Panc1 (cell line): ENCODE data around the gene PLXNA2. TPM values are rescaled to one million over a fixed set of nuclear protein-coding genes. Genes with fewer than 3 reads are reported as not detected.

Source experiments
- ATAC-seq: fragments of 200-7000 bp; cut with Tn5 transposase; 2 replicates; pipeline ENCODE4 v1.9.1; 2020; ENCODE audit warnings: mild to moderate bottlenecking, moderate library complexity
- BruUV-seq: library from RNA; stranded (reverse); fragments of 400-500 nt; replicated peaks from 2 replicates; lab custom pipeline; 2021; lab: Mats Ljungman, UMichigan
- CTCF ChIA-PET: fragments of 300-600 bp; sonication (Branson Sonifier 250); formaldehyde crosslinking; loops from one replicate; lab custom pipeline; 2022; ENCODE audit warnings: antibody characterized with exemption; lab: Charles Lee
- POLR2A ChIA-PET: fragments of 300-600 bp; sonication (Branson Sonifier 250); formaldehyde crosslinking; loops from one replicate; lab custom pipeline; 2022; ENCODE audit warnings: antibody characterized with exemption; lab: Charles Lee
- DNase-seq: peaks from one replicate; pipeline ENCODE4 v3.0.0-alpha.2; 2010; ENCODE audit warnings: low read depth, low spot score
- H3K27ac ChIP-seq: 2 replicates; pipeline ENCODE4 v1.5.1; 2011; ENCODE audit warnings: mild to moderate bottlenecking, low read length, inconsistent platforms
- H3K27me3 ChIP-seq: fragments of 200-500 bp; sonication (Bioruptor generic); 2 replicates; pipeline ENCODE4 v1.6.0; 2014; ENCODE audit warnings: low read length, inconsistent platforms; ENCODE audit not compliant: control insufficient read depth, insufficient read depth
- H3K36me3 ChIP-seq: fragments of 200-500 bp; sonication (Bioruptor generic); 2 replicates; pipeline ENCODE4 v1.5.1; 2014; ENCODE audit warnings: inconsistent platforms, mild to moderate bottlenecking, low read length, moderate library complexity; ENCODE audit not compliant: control insufficient read depth, insufficient read depth
- H3K4me1 ChIP-seq: 2 replicates; pipeline ENCODE4 v1.5.1; 2011; ENCODE audit warnings: inconsistent platforms, mild to moderate bottlenecking, low read length, moderate library complexity; ENCODE audit not compliant: control insufficient read depth, insufficient read depth
- H3K4me3 ChIP-seq, 2 experiments: 2 replicates each; pipeline ENCODE4 v1.5.1; 2011 to 2012; ENCODE audit warnings: low read depth in 2 of 2, low read length in 2 of 2, mild to moderate bottlenecking in 2 of 2, inconsistent platforms in 1 of 2, moderate library complexity in 1 of 2
- H3K9me3 ChIP-seq: fragments of 200-500 bp; sonication (Bioruptor generic); 2 replicates; pipeline ENCODE4 v1.5.1; 2014; ENCODE audit warnings: low read depth, mild to moderate bottlenecking, inconsistent platforms, low read length, moderate library complexity; ENCODE audit not compliant: control insufficient read depth, insufficient read depth
- CTCF ChIP-seq: fragments of 450-650 bp; IDR thresholded peaks from 2 replicates; pipeline ENCODE4 v1.5.1; 2017; ENCODE audit warnings: mild to moderate bottlenecking
- POLR2AphosphoS5 ChIP-seq: IDR thresholded peaks from 2 replicates; pipeline ENCODE4 v1.6.1; 2012; ENCODE audit warnings: mild to moderate bottlenecking, low read depth, low read length, moderate library complexity
- SIN3A ChIP-seq: IDR thresholded peaks from 2 replicates; pipeline ENCODE4 v1.6.1; 2012; ENCODE audit warnings: low read depth, mild to moderate bottlenecking, low read length, moderate library complexity, borderline replicate concordance; ENCODE audit not compliant: insufficient read depth
- TCF7L2 ChIP-seq: IDR thresholded peaks from 2 replicates; pipeline ENCODE4 v1.6.1; 2011; ENCODE audit warnings: mild to moderate bottlenecking, low read depth, low read length, inconsistent platforms
- in situ Hi-C: cut with HindIII; loops from 2 replicates; pipeline ENCODE4 v1.10.0; 2016; ENCODE audit warnings: low sequenced_read_pairs, low pct_unique_long_range_greater_than_20kb
- intact Hi-C: fragments of 100-400 bp; cut with micrococcal nuclease; formaldehyde crosslinking; loops from one replicate; pipeline ENCODE4 v1.10.0; 2022; ENCODE audit not compliant: unreplicated experiment
- total RNA-seq: library from RNA; stranded (reverse); gene quantifications from one replicate; pipeline ENCODE4 v1.2.1, GENCODE V29; 2021; ENCODE audit not compliant: unreplicated experiment
- TF ChIP-seq, protein P1 (sequence below), 2 experiments: IDR thresholded peaks; 2 replicates each; pipeline ENCODE4 v1.6.1; 2011 to 2012; ENCODE audit warnings: low read depth in 2 of 2, control low read depth in 1 of 2, low read length in 1 of 2, mild to moderate bottlenecking in 1 of 2, moderate library complexity in 1 of 2; ENCODE audit not compliant: insufficient read depth in 1 of 2

The PLXNA2 gene
- total RNA-seq, 1 experiment from 2014 or later, result 0.98 TPM

GRCh38 chr1:208112401-208112800 is 131.8 kb downstream of the PLXNA2 start:
- H3K4me3 ChIP-seq, result no peak overlapping the region
- no peaks in the 10 kb centered on the region for H3K36me3 ChIP-seq
- in situ Hi-C loops, result no loop called here
- H3K27ac ChIP-seq, result no peak overlapping the region
- ChIA-PET POLR2A (no interaction called here), CTCF (no interaction called here)
- H3K4me1 ChIP-seq, result no peaks in the 10 kb centered on the region
- BruUV-seq, result no TSS peak
- ATAC-seq (no peak), DNase-seq (no peak)
- no peaks in the 10 kb centered on the region for H3K9me3 ChIP-seq
- intact Hi-C loops, result no loop called here
- 0 out of 2 replicates have a peak, but pooled peaks cover 2% of the 10 kb centered on the region for H3K27me3 ChIP-seq
- TF ChIP-seq TCF7L2 (no peak), POLR2AphosphoS5 (no peak), CTCF (no peak), SIN3A (no peak)
- TF ChIP-seq, protein P1, sequence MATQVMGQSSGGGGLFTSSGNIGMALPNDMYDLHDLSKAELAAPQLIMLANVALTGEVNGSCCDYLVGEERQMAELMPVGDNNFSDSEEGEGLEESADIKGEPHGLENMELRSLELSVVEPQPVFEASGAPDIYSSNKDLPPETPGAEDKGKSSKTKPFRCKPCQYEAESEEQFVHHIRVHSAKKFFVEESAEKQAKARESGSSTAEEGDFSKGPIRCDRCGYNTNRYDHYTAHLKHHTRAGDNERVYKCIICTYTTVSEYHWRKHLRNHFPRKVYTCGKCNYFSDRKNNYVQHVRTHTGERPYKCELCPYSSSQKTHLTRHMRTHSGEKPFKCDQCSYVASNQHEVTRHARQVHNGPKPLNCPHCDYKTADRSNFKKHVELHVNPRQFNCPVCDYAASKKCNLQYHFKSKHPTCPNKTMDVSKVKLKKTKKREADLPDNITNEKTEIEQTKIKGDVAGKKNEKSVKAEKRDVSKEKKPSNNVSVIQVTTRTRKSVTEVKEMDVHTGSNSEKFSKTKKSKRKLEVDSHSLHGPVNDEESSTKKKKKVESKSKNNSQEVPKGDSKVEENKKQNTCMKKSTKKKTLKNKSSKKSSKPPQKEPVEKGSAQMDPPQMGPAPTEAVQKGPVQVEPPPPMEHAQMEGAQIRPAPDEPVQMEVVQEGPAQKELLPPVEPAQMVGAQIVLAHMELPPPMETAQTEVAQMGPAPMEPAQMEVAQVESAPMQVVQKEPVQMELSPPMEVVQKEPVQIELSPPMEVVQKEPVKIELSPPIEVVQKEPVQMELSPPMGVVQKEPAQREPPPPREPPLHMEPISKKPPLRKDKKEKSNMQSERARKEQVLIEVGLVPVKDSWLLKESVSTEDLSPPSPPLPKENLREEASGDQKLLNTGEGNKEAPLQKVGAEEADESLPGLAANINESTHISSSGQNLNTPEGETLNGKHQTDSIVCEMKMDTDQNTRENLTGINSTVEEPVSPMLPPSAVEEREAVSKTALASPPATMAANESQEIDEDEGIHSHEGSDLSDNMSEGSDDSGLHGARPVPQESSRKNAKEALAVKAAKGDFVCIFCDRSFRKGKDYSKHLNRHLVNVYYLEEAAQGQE (IDR thresholded peaks at IDR 0.05; ENCODE audit: insufficient read depth in 1 of 2, low read depth in 2 of 2, low read length in 1 of 2), result no peak

GRCh38 chr1:208111646-208112190 is 132.5 kb downstream of the PLXNA2 start:
- Histone ChIP-seq H3K36me3 (no peaks in the 10 kb centered on the region), H3K4me3 (no peak overlapping the region), H3K27ac (no peak overlapping the region), H3K4me1 (no peaks in the 10 kb centered on the region), H3K9me3 (no peaks in the 10 kb centered on the region), H3K27me3 (0 out of 2 replicates have a peak, but pooled peaks cover 2% of the 10 kb centered on the region)
- no TSS peak for BruUV-seq
- in situ Hi-C loops, result no loop called here
- DNase-seq (no peak), ATAC-seq (no peak)
- ChIA-PET POLR2A (no interaction called here), CTCF (no interaction called here)
- intact Hi-C loops, result no loop called here
- TF ChIP-seq SIN3A, result no peak

DNA sequence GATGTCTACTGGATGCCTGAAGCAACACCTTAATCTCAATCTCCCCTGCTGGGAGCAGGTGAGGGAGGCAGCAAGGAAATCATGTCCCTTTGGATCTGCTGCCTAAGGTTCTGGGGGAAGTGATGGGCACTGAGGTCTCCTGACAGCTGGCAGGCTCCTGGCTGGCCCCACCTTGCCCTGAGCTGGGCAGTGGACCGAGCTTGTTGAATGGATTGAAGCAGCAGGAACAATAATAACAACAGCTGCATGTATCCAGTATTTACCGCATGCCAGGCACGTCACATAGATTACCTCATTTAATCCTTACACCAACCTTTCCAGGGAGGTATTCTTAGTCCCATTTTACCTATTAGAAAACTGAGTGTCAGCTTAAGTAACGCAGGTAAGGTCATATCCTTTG is 133.9 kb downstream of the PLXNA2 start:
- no peak for DNase-seq
- Histone ChIP-seq H3K36me3 (no peaks in the 10 kb centered on the region), H3K27ac (no peak overlapping the region), H3K4me1 (no peaks in the 10 kb centered on the region), H3K27me3 (0 out of 2 replicates have a peak, but pooled peaks cover 2% of the 10 kb centered on the region), H3K9me3 (no peaks in the 10 kb centered on the region), H3K4me3 (no peak overlapping the region)
- no TSS peak for BruUV-seq
- no peak for ATAC-seq
- intact Hi-C loops, result no loop called here
- CTCF ChIA-PET, result interaction anchor here (0.6 kb wide), 1 partner anchor 89 kb away, joined by 5 read pairs; no protein-coding TSS in a partner anchor
- POLR2A ChIA-PET, result no interaction called here
- in situ Hi-C loops, result no loop called here
- TF ChIP-seq POLR2AphosphoS5 (no peak), TCF7L2 (no peak), SIN3A (no peak), CTCF (no peak)
- TF ChIP-seq, protein P1 (IDR thresholded peaks at IDR 0.05; ENCODE audit: insufficient read depth in 1 of 2, low read depth in 2 of 2, low read length in 1 of 2), result no peak
